Measurements from ENCODE around the gene XYLT2. TPM values are rescaled to one million over a fixed set of nuclear protein-coding genes. Genes with fewer than 3 reads are reported as not detected.

XYLT2 gene
- total and polyA plus RNA-seq, 2 experiments from 2014 or later, result 14.2 to 44.9 TPM

DNA sequence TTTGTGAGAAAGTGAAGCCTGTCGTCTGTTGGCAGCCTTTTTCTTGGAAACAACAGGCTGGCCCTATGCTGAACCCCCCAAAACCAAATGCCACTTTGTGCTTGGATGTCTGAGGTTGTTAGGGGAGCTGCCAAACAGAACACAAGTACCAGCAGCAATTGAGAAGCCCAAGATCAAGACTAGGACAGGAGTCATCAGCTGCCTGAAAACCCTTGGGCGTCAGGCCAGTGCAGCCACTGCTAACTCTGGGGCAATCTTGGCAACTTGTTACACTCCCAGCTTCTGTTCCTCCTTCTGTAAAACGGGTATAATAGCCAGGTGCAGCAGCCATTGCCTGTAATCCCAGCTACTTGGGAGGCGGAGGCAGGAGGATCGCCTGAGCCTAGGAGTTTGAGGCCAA is 60.7 kb downstream of the XYLT2 start:
- H3F3A ChIP-seq (replicated peaks; ENCODE audit: low read depth), result no peaks in the 10 kb centered on the region
- no peak for DNase-seq (ENCODE audit: low spot score)
- no peaks in the 10 kb centered on the region for H4K20me1 ChIP-seq (replicated peaks; ENCODE audit: insufficient read depth)
- H3K4me2 ChIP-seq, result no peak overlapping the region
- H3K9me2 ChIP-seq (ENCODE audit: insufficient read depth), result no peaks in the 10 kb centered on the region
- TF ChIP-seq, protein P1, sequence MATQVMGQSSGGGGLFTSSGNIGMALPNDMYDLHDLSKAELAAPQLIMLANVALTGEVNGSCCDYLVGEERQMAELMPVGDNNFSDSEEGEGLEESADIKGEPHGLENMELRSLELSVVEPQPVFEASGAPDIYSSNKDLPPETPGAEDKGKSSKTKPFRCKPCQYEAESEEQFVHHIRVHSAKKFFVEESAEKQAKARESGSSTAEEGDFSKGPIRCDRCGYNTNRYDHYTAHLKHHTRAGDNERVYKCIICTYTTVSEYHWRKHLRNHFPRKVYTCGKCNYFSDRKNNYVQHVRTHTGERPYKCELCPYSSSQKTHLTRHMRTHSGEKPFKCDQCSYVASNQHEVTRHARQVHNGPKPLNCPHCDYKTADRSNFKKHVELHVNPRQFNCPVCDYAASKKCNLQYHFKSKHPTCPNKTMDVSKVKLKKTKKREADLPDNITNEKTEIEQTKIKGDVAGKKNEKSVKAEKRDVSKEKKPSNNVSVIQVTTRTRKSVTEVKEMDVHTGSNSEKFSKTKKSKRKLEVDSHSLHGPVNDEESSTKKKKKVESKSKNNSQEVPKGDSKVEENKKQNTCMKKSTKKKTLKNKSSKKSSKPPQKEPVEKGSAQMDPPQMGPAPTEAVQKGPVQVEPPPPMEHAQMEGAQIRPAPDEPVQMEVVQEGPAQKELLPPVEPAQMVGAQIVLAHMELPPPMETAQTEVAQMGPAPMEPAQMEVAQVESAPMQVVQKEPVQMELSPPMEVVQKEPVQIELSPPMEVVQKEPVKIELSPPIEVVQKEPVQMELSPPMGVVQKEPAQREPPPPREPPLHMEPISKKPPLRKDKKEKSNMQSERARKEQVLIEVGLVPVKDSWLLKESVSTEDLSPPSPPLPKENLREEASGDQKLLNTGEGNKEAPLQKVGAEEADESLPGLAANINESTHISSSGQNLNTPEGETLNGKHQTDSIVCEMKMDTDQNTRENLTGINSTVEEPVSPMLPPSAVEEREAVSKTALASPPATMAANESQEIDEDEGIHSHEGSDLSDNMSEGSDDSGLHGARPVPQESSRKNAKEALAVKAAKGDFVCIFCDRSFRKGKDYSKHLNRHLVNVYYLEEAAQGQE (IDR thresholded peaks at IDR 0.05; ENCODE audit: unreplicated experiment), result no peak
- no peak for TF ChIP-seq STAT1 (IDR thresholded peaks at IDR 0.05; ENCODE audit: unreplicated experiment)
- no peak for TF ChIP-seq POLR2AphosphoS5 (IDR thresholded peaks at IDR 0.05; ENCODE audit: low read depth)
- TF ChIP-seq, protein P2, sequence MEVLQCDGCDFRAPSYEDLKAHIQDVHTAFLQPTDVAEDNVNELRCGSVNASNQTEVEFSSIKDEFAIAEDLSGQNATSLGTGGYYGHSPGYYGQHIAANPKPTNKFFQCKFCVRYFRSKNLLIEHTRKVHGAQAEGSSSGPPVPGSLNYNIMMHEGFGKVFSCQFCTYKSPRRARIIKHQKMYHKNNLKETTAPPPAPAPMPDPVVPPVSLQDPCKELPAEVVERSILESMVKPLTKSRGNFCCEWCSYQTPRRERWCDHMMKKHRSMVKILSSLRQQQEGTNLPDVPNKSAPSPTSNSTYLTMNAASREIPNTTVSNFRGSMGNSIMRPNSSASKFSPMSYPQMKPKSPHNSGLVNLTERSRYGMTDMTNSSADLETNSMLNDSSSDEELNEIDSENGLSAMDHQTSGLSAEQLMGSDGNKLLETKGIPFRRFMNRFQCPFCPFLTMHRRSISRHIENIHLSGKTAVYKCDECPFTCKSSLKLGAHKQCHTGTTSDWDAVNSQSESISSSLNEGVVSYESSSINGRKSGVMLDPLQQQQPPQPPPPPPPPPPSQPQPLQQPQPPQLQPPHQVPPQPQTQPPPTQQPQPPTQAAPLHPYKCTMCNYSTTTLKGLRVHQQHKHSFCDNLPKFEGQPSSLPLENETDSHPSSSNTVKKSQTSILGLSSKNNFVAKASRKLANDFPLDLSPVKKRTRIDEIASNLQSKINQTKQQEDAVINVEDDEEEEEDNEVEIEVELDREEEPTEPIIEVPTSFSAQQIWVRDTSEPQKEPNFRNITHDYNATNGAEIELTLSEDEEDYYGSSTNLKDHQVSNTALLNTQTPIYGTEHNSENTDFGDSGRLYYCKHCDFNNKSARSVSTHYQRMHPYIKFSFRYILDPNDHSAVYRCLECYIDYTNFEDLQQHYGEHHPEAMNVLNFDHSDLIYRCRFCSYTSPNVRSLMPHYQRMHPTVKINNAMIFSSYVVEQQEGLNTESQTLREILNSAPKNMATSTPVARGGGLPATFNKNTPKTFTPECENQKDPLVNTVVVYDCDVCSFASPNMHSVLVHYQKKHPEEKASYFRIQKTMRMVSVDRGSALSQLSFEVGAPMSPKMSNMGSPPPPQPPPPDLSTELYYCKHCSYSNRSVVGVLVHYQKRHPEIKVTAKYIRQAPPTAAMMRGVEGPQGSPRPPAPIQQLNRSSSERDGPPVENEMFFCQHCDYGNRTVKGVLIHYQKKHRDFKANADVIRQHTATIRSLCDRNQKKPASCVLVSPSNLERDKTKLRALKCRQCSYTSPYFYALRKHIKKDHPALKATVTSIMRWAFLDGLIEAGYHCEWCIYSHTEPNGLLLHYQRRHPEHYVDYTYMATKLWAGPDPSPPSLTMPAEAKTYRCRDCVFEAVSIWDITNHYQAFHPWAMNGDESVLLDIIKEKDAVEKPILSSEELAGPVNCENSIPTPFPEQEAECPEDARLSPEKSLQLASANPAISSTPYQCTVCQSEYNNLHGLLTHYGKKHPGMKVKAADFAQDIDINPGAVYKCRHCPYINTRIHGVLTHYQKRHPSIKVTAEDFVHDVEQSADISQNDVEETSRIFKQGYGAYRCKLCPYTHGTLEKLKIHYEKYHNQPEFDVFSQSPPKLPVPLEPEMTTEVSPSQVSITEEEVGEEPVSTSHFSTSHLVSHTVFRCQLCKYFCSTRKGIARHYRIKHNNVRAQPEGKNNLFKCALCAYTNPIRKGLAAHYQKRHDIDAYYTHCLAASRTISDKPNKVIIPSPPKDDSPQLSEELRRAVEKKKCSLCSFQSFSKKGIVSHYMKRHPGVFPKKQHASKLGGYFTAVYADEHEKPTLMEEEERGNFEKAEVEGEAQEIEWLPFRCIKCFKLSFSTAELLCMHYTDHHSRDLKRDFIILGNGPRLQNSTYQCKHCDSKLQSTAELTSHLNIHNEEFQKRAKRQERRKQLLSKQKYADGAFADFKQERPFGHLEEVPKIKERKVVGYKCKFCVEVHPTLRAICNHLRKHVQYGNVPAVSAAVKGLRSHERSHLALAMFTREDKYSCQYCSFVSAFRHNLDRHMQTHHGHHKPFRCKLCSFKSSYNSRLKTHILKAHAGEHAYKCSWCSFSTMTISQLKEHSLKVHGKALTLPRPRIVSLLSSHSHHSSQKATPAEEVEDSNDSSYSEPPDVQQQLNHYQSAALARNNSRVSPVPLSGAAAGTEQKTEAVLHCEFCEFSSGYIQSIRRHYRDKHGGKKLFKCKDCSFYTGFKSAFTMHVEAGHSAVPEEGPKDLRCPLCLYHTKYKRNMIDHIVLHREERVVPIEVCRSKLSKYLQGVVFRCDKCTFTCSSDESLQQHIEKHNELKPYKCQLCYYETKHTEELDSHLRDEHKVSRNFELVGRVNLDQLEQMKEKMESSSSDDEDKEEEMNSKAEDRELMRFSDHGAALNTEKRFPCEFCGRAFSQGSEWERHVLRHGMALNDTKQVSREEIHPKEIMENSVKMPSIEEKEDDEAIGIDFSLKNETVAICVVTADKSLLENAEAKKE (CRISPR knock-in tag; IDR thresholded peaks at IDR 0.05), result no peak
- TF ChIP-seq CTCF (conservative IDR thresholded peaks at IDR 0.05; ENCODE audit: low read depth in 2 of 2), result no peak
- TF ChIP-seq ZNF114 (CRISPR knock-in tag; IDR thresholded peaks at IDR 0.05), result no peak
- TF ChIP-seq NANOG (IDR thresholded peaks at IDR 0.05; ENCODE audit: borderline replicate concordance), result no peak
- no peak for TF ChIP-seq ZNF331 (CRISPR knock-in tag; IDR thresholded peaks at IDR 0.05; ENCODE audit: low read depth)
- no peak for TF ChIP-seq EZH2phosphoT487 (IDR thresholded peaks at IDR 0.05; ENCODE audit: unreplicated experiment)
- no peak for TF ChIP-seq EZH2 (IDR thresholded peaks at IDR 0.05; ENCODE audit: low read depth, unreplicated experiment)
- no peak for TF ChIP-seq ETS1 (IDR thresholded peaks at IDR 0.05)
- no peak for TF ChIP-seq JUNB (IDR thresholded peaks at IDR 0.05; ENCODE audit: unreplicated experiment)
- no peaks in the 10 kb centered on the region for H3K27me3 ChIP-seq (ENCODE audit: insufficient read depth)
- no peak overlapping the region for H3K27ac Mint-ChIP-seq
- peaks cover 3% of the 10 kb centered on the region for H3K27me3 Mint-ChIP-seq (ENCODE audit: insufficient read depth, low read depth, poor library complexity)
- H3K4me3 Mint-ChIP-seq, result no peak overlapping the region
- no peaks in the 10 kb centered on the region for H3K36me3 ChIP-seq (ENCODE audit: insufficient read depth)
- peaks cover 6% of the 10 kb centered on the region; the same call in 1 of the 2 replicates for H3K4me1 ChIP-seq (ENCODE audit: insufficient read depth)
- H2AFZ ChIP-seq, result no peak overlapping the region
- H3K9me3 Mint-ChIP-seq, result no peaks in the 10 kb centered on the region
- no peaks in the 10 kb centered on the region for H3K79me2 ChIP-seq (replicated peaks; ENCODE audit: insufficient read depth)
- H3K36me3 Mint-ChIP-seq (ENCODE audit: low read depth), result no peaks in the 10 kb centered on the region
- no peak overlapping the region for H3K27ac ChIP-seq (ENCODE audit: low read depth)
- peaks cover 10% of the 10 kb centered on the region; the same call in 2 of the 3 replicates for H3K4me1 Mint-ChIP-seq
- no peak for ATAC-seq
- H3K4me3 ChIP-seq, result no peak overlapping the region
